SK-N-SH (cell line): ENCODE measurements around the gene ZSCAN21. TPM values are rescaled to one million over a fixed set of nuclear protein-coding genes. Genes with fewer than 3 reads are reported as not detected.
A peak's percentile ranks its signal among the peaks of the same experiment; 100 is the strongest.

Source experiments
- CTCF ChIA-PET: fragments of 300-600, 350-600 bp; formaldehyde crosslinking; extraction: SDS; loops from one replicate; lab custom pipeline; 2021; lab: Yijun Ruan, JAX
- POLR2A ChIA-PET: fragments of 350-600 bp; sonication (Branson Sonifier 250); formaldehyde crosslinking; extraction: SDS; loops from one replicate; lab custom pipeline; 2020; ENCODE audit warnings: antibody characterized with exemption, inconsistent platforms; lab: Yijun Ruan, JAX
- DNase-seq: peaks from one replicate; pipeline ENCODE4 v3.0.0; 2012
- H2AFZ ChIP-seq: fragments of 200-600 bp; sonication (generic); 2 replicates; pipeline ENCODE4 v1.8.1; 2016; ENCODE audit warnings: antibody characterized with exemption, mild to moderate bottlenecking, low read depth
- H3F3A ChIP-seq: fragments of 200-600 bp; sonication (generic); replicated peaks from 2 replicates; pipeline ENCODE3; 2016; ENCODE audit warnings: antibody characterized with exemption, mild to moderate bottlenecking; ENCODE audit not compliant: insufficient read depth
- H3K27ac ChIP-seq, 2 experiments: fragments of 200-500 bp in 1 of 2; fragments of 200-600 bp in 1 of 2; sonication (Bioruptor generic) in 1 of 2; sonication (generic), shearing (Covaris generic) in 1 of 2; 2 replicates each; pipeline versions ENCODE4 v1.5.1 to v1.6.1; 2014 to 2016; ENCODE audit warnings: low read depth in 2 of 2, inconsistent platforms in 1 of 2, low read length in 1 of 2, mild to moderate bottlenecking in 1 of 2, mixed read lengths in 1 of 2
- H3K27me3 ChIP-seq: fragments of 200-600 bp; sonication (generic), shearing (Covaris generic); 2 replicates; pipeline ENCODE4 v1.6.1; 2016; ENCODE audit warnings: mixed run types; ENCODE audit not compliant: insufficient read depth
- H3K36me3 ChIP-seq, 2 experiments: fragments of 200-500 bp in 1 of 2; fragments of 200-600 bp in 1 of 2; sonication (Bioruptor generic) in 1 of 2; sonication (generic) in 1 of 2; replicated peaks in 1 of 2; 2 replicates each; pipeline versions ENCODE3 to v1.5.1; 2014 to 2016; ENCODE audit warnings: low read length in 1 of 2, mild to moderate bottlenecking in 1 of 2; ENCODE audit not compliant: insufficient read depth in 2 of 2, control insufficient read depth in 1 of 2
- H3K4me1 ChIP-seq, 2 experiments: fragments of 200-500 bp in 1 of 2; fragments of 200-600 bp in 1 of 2; sonication (Bioruptor generic) in 1 of 2; sonication (generic), shearing (Covaris generic) in 1 of 2; 2 replicates each; pipeline versions ENCODE4 v1.5.1 to v1.6.1; 2014 to 2016; ENCODE audit warnings: low read depth in 1 of 2, low read length in 1 of 2, mixed run types in 1 of 2; ENCODE audit not compliant: insufficient read depth in 2 of 2, control insufficient read depth in 1 of 2
- H3K4me2 ChIP-seq: fragments of 200-600 bp; sonication (generic), shearing (Covaris generic); 2 replicates; pipeline ENCODE4 v1.6.1; 2017; ENCODE audit warnings: mixed run types
- H3K4me3 ChIP-seq, 2 experiments: fragments of 200-500 bp in 1 of 2; fragments of 200-600 bp in 1 of 2; sonication (Bioruptor generic) in 1 of 2; sonication (generic), shearing (Covaris generic) in 1 of 2; 2 replicates each; pipeline versions ENCODE4 v1.5.1 to v1.8.1; 2014 to 2016; ENCODE audit warnings: low read depth in 2 of 2, inconsistent platforms in 1 of 2, low read length in 1 of 2, mild to moderate bottlenecking in 1 of 2, mixed read lengths in 1 of 2, moderate library complexity in 1 of 2
- H3K79me2 ChIP-seq: fragments of 200-600 bp; sonication (generic); 2 replicates; pipeline ENCODE4 v1.8.1; 2017; ENCODE audit warnings: mild to moderate bottlenecking; ENCODE audit not compliant: insufficient read depth
- H3K9ac ChIP-seq: fragments of 200-600 bp; sonication (generic); 2 replicates; pipeline ENCODE4 v1.6.1; 2017; ENCODE audit warnings: mixed run types
- H3K9me2 ChIP-seq: fragments of 200-600 bp; sonication (generic); 2 replicates; pipeline ENCODE4 v1.6.1; 2017; ENCODE audit warnings: mixed run types
- H3K9me3 ChIP-seq: fragments of 200-600 bp; sonication (generic); 2 replicates; pipeline ENCODE4 v1.6.1; 2017; ENCODE audit warnings: mixed run types, mild to moderate bottlenecking, moderate library complexity
- H4K20me1 ChIP-seq: fragments of 200-600 bp; sonication (generic); 2 replicates; pipeline ENCODE4 v1.6.1; 2017; ENCODE audit warnings: mild to moderate bottlenecking, mixed run types; ENCODE audit not compliant: insufficient read depth
- CHD2 ChIP-seq: fragments of 150-350 bp; IDR thresholded peaks from 2 replicates; pipeline ENCODE4 v1.6.1; 2018; ENCODE audit warnings: low read length; ENCODE audit not compliant: partially characterized antibody
- ELF1 ChIP-seq: IDR thresholded peaks from 2 replicates; pipeline ENCODE4 v1.4.0; 2012
- EP300 ChIP-seq, 2 experiments: IDR thresholded peaks; 2 replicates each; pipeline versions ENCODE4 v1.4.0 to v1.6.1; 2012; ENCODE audit warnings: borderline replicate concordance in 1 of 2, low read depth in 1 of 2, low read length in 1 of 2
- EZH2phosphoT487 ChIP-seq: fragments of 200-600 bp; sonication (generic); IDR thresholded peaks from 2 replicates; pipeline ENCODE4 v1.6.1; 2017; ENCODE audit warnings: low read depth, mixed run types, mild to moderate bottlenecking, antibody characterized with exemption, moderate library complexity, borderline replicate concordance
- MEF2A ChIP-seq: IDR thresholded peaks from 2 replicates; pipeline ENCODE4 v1.4.0; 2012; ENCODE audit warnings: low read depth, borderline replicate concordance
- RAD21 ChIP-seq: IDR thresholded peaks from 2 replicates; pipeline ENCODE4 v1.6.1; 2012; ENCODE audit warnings: mild to moderate bottlenecking, low read length
- RCOR1 ChIP-seq: fragments of 150-350 bp; IDR thresholded peaks from 2 replicates; pipeline ENCODE4 v1.6.1; 2017; ENCODE audit warnings: antibody characterized with exemption, low read length
- RFX5 ChIP-seq: IDR thresholded peaks from 2 replicates; pipeline ENCODE4 v1.6.1; 2012; ENCODE audit warnings: mild to moderate bottlenecking, improper control_type of control experiment, low read length
- SIN3A ChIP-seq: IDR thresholded peaks from 2 replicates; pipeline ENCODE4 v1.6.1; 2012; ENCODE audit warnings: low read depth, mild to moderate bottlenecking, low read length, moderate library complexity, borderline replicate concordance
- TCF12 ChIP-seq: IDR thresholded peaks from 2 replicates; pipeline ENCODE4 v1.4.0; 2012
- TEAD4 ChIP-seq: IDR thresholded peaks from 2 replicates; pipeline ENCODE4 v1.4.0; 2012; ENCODE audit warnings: mild to moderate bottlenecking, borderline replicate concordance; ENCODE audit not compliant: insufficient read depth
- YY1 ChIP-seq: IDR thresholded peaks from 2 replicates; pipeline ENCODE4 v1.4.0; 2012; ENCODE audit warnings: low read depth, mild to moderate bottlenecking
- WGBS: methylation state at CpG from one replicate; pipeline ENCODE4 v1.1.6; 2017; ENCODE audit warnings: low lambda C conversion rate; 5-methylcytosine and 5-hydroxymethylcytosine counted together
- polyA plus RNA-seq, 3 experiments: library from polyadenylated mRNA; depleted of rRNA; stranded (reverse); fragments of >200 nt; gene quantifications; 2 replicates each; pipeline ENCODE4 v1.2.3, GENCODE V29; 2012
- TF ChIP-seq, protein P1 (sequence below): IDR thresholded peaks from 2 replicates; pipeline ENCODE4 v1.4.0; 2012; ENCODE audit warnings: low read depth, borderline replicate concordance
- TF ChIP-seq, protein P2 (sequence below): IDR thresholded peaks from 2 replicates; pipeline ENCODE4; 2012
- TF ChIP-seq, protein P3 (sequence below): IDR thresholded peaks from 2 replicates; pipeline ENCODE4 v1.4.0; 2012; ENCODE audit warnings: low read depth
- TF ChIP-seq, protein P4 (sequence below): IDR thresholded peaks from 2 replicates; pipeline ENCODE4 v1.6.1; 2012; ENCODE audit warnings: mild to moderate bottlenecking, low read depth, low read length, moderate library complexity
- TF ChIP-seq, protein P5 (sequence below): fragments of 200-600 bp; sonication (generic); IDR thresholded peaks from 2 replicates; pipeline ENCODE4 v1.6.1; 2017; ENCODE audit warnings: antibody characterized with exemption, mild to moderate bottlenecking, moderate library complexity
- TF ChIP-seq, protein P6 (sequence below): fragments of 150-350 bp; IDR thresholded peaks from 2 replicates; pipeline ENCODE4 v1.6.1; 2016; ENCODE audit warnings: mild to moderate bottlenecking, low read depth, low read length

The ZSCAN21 gene
- polyA plus RNA-seq, 1 of the 3 experiments (the other 2 are of a cell fraction), result 17.5 TPM

DNA sequence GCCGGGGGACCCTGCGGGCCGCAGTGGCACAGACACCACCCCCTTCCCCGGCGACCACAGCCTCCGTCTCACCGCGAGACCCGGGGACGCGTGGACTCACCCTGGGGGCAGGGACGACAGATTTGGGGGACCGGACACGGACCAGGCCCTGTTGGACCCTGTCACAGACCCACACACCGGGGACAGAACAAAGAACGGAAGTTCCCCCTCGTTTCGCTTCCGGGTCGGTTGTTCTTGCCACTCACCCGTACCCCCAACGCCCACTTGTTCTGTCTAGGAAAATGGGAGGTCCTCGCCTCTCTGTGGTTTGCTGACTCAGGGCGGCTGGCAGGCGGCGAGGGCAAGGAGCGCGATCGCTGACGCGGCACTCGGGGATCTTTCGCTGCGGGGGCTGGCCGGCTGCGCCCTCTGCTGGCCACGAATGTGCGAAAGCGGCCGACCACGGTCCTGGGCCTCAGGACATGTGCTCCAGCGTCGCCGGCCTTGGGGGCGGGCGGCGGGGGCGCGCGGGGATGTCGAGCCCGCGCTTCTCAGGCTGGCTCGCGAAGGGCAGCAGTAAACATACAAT is 32.0 kb downstream of the ZSCAN21 start, which contains the start of gene ZNF3 (continued):
- TF ChIP-seq, protein P1, sequence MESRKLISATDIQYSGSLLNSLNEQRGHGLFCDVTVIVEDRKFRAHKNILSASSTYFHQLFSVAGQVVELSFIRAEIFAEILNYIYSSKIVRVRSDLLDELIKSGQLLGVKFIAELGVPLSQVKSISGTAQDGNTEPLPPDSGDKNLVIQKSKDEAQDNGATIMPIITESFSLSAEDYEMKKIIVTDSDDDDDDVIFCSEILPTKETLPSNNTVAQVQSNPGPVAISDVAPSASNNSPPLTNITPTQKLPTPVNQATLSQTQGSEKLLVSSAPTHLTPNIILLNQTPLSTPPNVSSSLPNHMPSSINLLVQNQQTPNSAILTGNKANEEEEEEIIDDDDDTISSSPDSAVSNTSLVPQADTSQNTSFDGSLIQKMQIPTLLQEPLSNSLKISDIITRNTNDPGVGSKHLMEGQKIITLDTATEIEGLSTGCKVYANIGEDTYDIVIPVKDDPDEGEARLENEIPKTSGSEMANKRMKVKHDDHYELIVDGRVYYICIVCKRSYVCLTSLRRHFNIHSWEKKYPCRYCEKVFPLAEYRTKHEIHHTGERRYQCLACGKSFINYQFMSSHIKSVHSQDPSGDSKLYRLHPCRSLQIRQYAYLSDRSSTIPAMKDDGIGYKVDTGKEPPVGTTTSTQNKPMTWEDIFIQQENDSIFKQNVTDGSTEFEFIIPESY, result 0 out of 2 replicates have a peak, but pooled peaks have one; percentile 85
- TF ChIP-seq MEF2A (no peak), RFX5 (peak; percentile 68; the same call in 1 of the 2 replicates), CHD2 (peak; percentile 94), EZH2phosphoT487 (no peak), RCOR1 (peak; percentile 78)
- TF ChIP-seq, protein P2, sequence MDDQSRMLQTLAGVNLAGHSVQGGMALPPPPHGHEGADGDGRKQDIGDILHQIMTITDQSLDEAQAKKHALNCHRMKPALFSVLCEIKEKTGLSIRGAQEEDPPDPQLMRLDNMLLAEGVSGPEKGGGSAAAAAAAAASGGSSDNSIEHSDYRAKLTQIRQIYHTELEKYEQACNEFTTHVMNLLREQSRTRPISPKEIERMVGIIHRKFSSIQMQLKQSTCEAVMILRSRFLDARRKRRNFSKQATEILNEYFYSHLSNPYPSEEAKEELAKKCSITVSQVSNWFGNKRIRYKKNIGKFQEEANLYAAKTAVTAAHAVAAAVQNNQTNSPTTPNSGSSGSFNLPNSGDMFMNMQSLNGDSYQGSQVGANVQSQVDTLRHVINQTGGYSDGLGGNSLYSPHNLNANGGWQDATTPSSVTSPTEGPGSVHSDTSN, result peak; percentile 96
- TF ChIP-seq, protein P3, sequence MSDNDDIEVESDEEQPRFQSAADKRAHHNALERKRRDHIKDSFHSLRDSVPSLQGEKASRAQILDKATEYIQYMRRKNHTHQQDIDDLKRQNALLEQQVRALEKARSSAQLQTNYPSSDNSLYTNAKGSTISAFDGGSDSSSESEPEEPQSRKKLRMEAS, result peak; percentile 99
- TF ChIP-seq, protein P4, sequence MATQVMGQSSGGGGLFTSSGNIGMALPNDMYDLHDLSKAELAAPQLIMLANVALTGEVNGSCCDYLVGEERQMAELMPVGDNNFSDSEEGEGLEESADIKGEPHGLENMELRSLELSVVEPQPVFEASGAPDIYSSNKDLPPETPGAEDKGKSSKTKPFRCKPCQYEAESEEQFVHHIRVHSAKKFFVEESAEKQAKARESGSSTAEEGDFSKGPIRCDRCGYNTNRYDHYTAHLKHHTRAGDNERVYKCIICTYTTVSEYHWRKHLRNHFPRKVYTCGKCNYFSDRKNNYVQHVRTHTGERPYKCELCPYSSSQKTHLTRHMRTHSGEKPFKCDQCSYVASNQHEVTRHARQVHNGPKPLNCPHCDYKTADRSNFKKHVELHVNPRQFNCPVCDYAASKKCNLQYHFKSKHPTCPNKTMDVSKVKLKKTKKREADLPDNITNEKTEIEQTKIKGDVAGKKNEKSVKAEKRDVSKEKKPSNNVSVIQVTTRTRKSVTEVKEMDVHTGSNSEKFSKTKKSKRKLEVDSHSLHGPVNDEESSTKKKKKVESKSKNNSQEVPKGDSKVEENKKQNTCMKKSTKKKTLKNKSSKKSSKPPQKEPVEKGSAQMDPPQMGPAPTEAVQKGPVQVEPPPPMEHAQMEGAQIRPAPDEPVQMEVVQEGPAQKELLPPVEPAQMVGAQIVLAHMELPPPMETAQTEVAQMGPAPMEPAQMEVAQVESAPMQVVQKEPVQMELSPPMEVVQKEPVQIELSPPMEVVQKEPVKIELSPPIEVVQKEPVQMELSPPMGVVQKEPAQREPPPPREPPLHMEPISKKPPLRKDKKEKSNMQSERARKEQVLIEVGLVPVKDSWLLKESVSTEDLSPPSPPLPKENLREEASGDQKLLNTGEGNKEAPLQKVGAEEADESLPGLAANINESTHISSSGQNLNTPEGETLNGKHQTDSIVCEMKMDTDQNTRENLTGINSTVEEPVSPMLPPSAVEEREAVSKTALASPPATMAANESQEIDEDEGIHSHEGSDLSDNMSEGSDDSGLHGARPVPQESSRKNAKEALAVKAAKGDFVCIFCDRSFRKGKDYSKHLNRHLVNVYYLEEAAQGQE, result peak; percentile 76; the same call in 1 of the 2 replicates
- TF ChIP-seq, all 33 proteins: peak for 25

DNA sequence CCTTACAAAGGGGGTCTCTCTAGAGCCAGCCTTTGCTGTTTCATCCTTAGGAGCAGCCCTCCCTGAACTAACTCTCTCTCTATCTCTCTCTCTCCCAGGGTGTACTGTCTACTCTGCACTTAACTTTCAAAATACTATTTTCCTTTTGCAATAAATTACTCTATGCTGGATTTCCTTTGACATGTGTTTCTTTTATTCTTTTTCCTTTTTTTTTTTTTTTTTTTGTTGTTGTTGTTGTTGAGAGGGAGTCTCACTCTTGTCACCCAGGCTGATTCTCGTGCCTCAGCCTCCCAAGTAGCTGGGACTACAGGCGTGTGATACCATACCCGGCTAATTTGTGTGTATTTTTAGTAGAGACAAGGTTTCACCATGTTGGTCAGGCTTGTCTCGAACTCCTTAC is 33.4 kb downstream of the ZSCAN21 start:
- Histone ChIP-seq H3K79me2 (peaks cover 38% of the 10 kb centered on the region), H3K9ac (no peak overlapping the region), H3K27ac (no peak overlapping the region), H3K4me1 (peaks cover 13 to 29% of the 10 kb centered on the region in 2 experiments; a peak in 3 of 4 replicates), H3F3A (peaks cover 18% of the 10 kb centered on the region), H3K4me2 (no peak overlapping the region), H4K20me1 (peaks cover 16% of the 10 kb centered on the region; the same call in 1 of the 2 replicates), H3K9me2 (no peaks in the 10 kb centered on the region), H3K9me3 (no peaks in the 10 kb centered on the region), H3K36me3 (peaks cover 12 to 24% of the 10 kb centered on the region in 2 experiments), H2AFZ (no peak overlapping the region), H3K4me3 (no peak overlapping the region), H3K27me3 (no peaks in the 10 kb centered on the region)
- 88% methylated on average over 4 of the region's 4 CpGs for WGBS
- ChIA-PET POLR2A (interaction anchor here (0.5 kb wide), 1 partner anchor 52 kb away, joined by 3 read pairs; no protein-coding TSS in a partner anchor), CTCF (interaction anchor here (1.0 to 8.5 kb wide), 11 partner anchors 12 to 506 kb away, joined by 3 to 59 read pairs (median 6); partner anchors contain the start of genes AP4M1 and MCM7)
- TF ChIP-seq EP300 (IDR thresholded peaks at IDR 0.05; ENCODE audit: borderline replicate concordance in 1 of 2, low read depth in 1 of 2, low read length in 1 of 2) (no peak), RAD21 (no peak), TCF12 (no peak), MEF2A (no peak), SIN3A (no peak), TEAD4 (no peak), YY1 (no peak), ELF1 (no peak)
- TF ChIP-seq, protein P5, sequence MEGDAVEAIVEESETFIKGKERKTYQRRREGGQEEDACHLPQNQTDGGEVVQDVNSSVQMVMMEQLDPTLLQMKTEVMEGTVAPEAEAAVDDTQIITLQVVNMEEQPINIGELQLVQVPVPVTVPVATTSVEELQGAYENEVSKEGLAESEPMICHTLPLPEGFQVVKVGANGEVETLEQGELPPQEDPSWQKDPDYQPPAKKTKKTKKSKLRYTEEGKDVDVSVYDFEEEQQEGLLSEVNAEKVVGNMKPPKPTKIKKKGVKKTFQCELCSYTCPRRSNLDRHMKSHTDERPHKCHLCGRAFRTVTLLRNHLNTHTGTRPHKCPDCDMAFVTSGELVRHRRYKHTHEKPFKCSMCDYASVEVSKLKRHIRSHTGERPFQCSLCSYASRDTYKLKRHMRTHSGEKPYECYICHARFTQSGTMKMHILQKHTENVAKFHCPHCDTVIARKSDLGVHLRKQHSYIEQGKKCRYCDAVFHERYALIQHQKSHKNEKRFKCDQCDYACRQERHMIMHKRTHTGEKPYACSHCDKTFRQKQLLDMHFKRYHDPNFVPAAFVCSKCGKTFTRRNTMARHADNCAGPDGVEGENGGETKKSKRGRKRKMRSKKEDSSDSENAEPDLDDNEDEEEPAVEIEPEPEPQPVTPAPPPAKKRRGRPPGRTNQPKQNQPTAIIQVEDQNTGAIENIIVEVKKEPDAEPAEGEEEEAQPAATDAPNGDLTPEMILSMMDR, result no peak
- TF ChIP-seq, protein P6, sequence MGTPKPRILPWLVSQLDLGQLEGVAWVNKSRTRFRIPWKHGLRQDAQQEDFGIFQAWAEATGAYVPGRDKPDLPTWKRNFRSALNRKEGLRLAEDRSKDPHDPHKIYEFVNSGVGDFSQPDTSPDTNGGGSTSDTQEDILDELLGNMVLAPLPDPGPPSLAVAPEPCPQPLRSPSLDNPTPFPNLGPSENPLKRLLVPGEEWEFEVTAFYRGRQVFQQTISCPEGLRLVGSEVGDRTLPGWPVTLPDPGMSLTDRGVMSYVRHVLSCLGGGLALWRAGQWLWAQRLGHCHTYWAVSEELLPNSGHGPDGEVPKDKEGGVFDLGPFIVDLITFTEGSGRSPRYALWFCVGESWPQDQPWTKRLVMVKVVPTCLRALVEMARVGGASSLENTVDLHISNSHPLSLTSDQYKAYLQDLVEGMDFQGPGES, result no peak
- no peak for DNase-seq
